IPS DF 4.7 (cell line): ENCODE results near the gene ANKRD50.

ENCODE experiments used
- DNase-seq: peaks from one replicate; pipeline ENCODE4 v3.0.0-alpha.2; 2013; ENCODE audit warnings: low spot score; ENCODE audit errors: extremely low read depth

Gene ANKRD50

GRCh38 chr4:124708517-124709300 is 3.8 kb downstream of the ANKRD50 start:
- no peak for DNase-seq

- no peak for DNase-seq
Measured at GRCh38 chr4:124705393-124705792, 7.1 kb downstream of the ANKRD50 start.

GRCh38 chr4:124703154-124703553 is 9.4 kb downstream of the ANKRD50 start:
- no peak for DNase-seq

GRCh38 chr4:124697441-124697840 is 15.1 kb downstream of the ANKRD50 start:
- DNase-seq = no peak

GRCh38 chr4:124696182-124696581 is 16.4 kb downstream of the ANKRD50 start:
- DNase-seq = no peak

GRCh38 chr4:124694946-124695598 is 17.5 kb downstream of the ANKRD50 start:
- DNase-seq = no peak

DNA sequence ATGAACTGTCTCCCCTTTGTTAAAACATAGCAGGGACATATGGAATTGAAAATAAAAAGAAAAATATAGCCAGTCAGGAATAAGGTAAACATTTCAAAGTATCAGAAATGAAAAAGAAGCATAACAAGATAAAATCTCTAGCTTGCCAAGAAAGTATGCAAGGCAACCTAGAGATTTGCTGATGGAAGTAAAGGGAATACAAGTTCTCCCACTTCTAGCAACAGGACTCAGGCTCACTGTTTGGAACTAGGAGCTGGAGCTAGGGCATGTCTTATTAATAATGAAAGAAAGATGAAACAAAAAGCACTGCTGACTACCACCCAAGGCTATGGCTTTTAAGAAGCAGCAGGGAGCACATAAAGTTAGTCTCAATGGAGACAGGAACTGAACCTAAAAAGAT is 18.2 kb downstream of the ANKRD50 start:
- DNase-seq = no peak

- no peak for DNase-seq
Measured at GRCh38 chr4:124691801-124692200, 20.7 kb downstream of the ANKRD50 start.

DNA sequence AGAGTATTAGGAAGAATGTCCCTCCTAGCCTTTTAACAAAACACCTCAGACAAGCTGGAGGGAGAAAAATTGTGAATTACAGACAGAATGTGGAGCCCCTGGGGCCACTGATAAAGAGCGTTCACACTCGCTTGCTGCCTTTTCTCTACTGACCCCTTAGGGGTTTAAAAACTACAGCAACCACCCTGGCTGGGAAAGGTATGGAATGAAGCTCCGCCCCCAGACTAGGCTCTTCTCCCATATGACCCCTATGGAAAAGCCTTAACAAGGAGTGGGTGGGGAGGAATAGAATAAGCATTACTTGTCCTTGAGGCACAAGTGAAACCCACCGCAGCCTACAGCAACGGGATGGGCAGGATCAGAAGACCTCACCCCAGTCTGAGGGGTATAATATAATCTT is 26.3 kb downstream of the ANKRD50 start:
- peak; percentile 30 for DNase-seq

GRCh38 chr4:124685851-124686250 is 26.7 kb downstream of the ANKRD50 start:
- DNase-seq = no peak

- no peak for DNase-seq
Measured at GRCh38 chr4:124684301-124684700, 28.2 kb downstream of the ANKRD50 start.

DNA sequence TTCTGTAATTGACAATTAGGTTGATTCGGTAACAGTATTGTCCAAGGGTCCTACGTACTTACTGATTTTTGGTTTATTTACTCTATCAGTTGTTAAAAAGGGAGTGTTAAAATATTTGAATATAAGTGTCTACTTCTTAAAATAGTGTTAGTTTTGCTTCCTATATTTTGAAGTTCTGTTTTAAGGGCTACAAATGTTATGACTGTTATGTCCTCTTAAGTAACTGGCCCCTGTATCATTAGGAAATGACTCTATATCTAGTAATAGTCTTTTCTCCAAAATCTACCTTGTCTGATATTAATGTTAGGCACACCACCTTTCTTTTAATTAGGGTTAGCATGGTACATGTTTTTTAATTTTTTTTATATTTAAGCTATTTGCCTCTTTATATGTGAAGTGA is 30.1 kb downstream of the ANKRD50 start:
- no peak for DNase-seq

DNA sequence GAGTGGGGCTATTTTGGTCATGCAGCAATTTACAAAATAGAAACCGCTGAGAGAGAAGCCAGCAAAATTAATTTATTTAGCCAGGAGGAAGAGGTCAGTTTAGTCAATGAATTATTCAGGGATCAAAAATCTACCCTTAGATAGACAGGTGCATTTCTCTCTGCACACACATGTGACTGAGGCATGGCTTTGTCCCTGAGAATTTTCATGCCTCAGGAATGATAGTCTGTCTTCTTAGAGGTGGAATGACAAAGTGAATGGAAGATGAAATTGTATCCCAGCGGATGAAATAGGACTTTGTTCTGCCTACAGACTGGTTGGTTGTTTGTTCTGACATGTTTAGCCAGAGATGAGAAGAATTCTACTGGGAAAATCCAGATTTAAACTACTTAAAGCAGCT is 46.0 kb downstream of the ANKRD50 start:
- no peak for DNase-seq

DNA sequence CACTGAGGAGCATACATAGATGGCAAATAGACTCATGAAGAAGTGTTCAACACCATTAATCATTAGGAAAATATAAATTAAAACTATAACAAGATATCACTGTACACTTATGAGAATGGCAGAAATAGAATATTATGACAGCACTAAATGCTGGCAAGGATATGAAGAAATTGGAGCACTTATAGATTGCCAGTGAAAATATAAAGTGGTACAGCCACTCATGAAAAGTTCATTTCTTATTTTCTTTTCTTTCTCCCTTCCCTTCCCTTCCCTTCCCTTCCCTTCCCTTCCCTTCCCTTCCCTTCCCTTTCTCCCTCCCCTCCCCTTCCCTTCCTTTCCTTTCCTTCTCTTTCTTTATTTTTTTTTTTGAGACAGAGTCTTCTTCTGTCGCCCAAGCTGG is 53.7 kb downstream of the ANKRD50 start:
- DNase-seq = no peak

DNA sequence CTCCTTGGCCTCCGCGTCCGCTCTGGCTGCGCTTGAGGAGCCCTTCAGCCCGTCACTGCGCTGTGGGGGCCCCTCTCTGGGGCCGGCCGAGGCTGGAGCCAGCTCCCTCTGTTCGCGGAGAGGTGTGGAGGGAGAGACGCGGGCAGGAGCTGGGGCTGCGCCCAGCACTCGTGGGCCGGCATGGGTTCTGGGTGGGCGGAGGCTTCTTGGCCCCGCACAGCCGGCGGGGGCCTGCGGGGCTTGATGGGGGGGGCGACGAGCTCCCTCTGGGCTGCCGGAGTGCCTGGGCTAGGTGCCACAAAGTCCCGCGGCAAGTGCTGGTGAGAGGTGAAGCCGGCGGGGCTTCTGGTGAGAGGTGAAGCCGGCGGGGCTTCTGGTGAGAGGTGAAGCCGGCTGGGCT is 61.9 kb downstream of the ANKRD50 start:
- DNase-seq = no peak

DNA sequence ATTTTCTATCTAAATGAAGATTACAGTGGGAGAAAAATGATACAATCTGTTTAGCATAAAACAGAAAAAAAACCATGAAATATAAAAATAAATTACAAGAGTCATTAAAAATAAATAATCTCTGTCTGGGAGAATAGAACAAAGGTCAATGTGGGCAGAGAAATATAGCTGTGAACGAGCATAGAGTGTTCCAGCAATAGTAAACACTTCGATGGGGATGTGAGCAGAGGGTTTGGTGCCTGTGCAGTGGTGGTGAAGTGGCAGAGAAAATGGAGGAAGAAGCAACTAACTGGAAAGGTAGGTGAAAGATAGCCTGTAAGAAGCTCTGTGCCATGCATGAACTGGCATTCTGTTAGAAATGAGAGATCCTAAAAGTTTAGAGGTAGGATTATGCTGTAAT is 64.9 kb downstream of the ANKRD50 start:
- no peak for DNase-seq

GRCh38 chr4:124644621-124645020 is 67.9 kb downstream of the ANKRD50 start:
- DNase-seq = no peak

DNA sequence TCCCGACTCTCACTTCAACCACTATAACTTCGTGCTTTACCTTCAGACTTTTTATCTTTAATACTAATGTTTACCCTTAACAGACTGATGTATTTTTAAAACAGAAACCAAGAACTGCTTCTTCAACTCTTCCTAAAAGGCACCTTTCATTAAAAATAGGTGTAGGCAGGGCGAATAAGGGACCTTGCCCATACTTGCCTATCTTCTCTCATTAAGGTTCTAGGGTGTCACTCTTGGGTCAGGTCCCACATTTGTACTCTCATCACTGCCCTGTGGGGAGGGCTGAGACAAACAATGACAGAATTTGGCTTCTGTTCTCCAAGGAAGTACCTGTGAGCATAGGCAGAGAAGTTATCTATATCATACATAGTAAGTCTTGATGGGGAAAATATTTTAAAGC is 69.7 kb downstream of the ANKRD50 start:
- no peak for DNase-seq

DNA sequence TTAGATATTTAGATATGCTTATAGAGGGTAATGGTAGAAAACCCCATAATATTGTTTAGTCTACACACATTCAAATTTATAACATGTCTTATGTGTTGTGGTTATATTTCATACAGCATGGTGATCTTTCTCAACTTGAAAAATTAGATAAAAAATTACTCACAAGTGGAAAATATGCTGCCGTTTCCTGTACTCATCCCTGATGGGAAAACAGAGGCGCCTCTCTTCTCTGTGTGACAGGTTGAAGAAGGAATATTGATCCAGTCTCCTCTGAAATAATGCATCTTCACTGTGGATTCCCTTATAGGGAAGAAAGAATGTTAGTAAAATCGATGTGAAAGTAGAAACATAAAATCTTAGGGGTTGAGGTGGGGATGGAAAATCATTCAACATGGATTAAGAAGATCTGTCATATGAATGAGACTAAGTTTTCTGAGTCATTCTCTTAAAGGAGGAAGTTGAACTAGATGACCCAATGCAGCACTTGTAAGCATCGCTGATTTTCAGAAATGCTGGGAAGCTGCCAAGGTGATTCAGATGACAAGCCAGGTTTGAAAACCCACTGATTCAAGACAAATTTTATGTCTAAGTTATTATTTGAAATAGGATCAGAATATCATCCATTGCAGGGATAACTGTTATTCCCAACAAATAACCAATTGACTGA is 70.7 kb downstream of the ANKRD50 start:
- DNase-seq = no peak

GRCh38 chr4:124640022-124640730 is 72.4 kb downstream of the ANKRD50 start:
- DNase-seq = no peak

DNA sequence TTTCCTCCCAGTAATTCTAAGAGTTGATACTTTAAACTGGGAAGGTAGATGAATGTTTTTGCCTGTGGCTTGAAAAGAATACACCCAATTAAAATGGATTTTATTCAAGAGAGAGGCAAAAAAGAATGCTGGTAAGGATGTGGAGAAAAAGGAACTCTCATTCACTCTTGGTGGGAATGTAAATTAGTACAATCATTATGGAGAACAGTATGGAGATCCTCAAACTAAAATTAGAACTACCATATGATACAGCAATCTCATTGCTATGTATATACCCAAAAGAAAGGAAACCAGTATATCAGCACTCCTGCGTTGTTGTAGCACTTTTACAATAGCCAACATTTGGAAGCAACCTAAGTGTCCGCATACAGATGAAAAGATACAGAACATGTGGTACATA is 75.2 kb downstream of the ANKRD50 start:
- DNase-seq = no peak

GRCh38 chr4:124636788-124637187 is 75.7 kb downstream of the ANKRD50 start:
- peak; percentile 80 for DNase-seq
